Activated T-cell treated with anti-CD3 and anti-CD28 coated beads, Interleukin-2, amount 50 U/mL, for 1 hour (primary cell): Measurements from ENCODE around the gene CAPN14.
A peak's percentile ranks its signal among the peaks of the same experiment; 100 is the strongest.
"Not testable (repeated sequence)": the region's sequence is repeated elsewhere in the genome, so short reads cannot be mapped to it uniquely, and the experiment has no call there.

Source experiments
- DNase-seq: peaks from one replicate; pipeline ENCODE4 v3.0.0-alpha.2; 2020

CAPN14 gene

GRCh38 chr2:31192851-31193392 is 24.4 kb downstream of the CAPN14 start:
- no peak for DNase-seq

GRCh38 chr2:31192396-31192795 is 24.9 kb downstream of the CAPN14 start:
- no peak for DNase-seq

- no peak for DNase-seq
Measured at GRCh38 chr2:31191931-31192330, 25.4 kb downstream of the CAPN14 start.

- DNase-seq: no peak
Measured at GRCh38 chr2:31190188-31190587, 27.1 kb downstream of the CAPN14 start.

- no peak for DNase-seq
Measured at GRCh38 chr2:31189141-31189540, 28.2 kb downstream of the CAPN14 start.

- DNase-seq: no peak
Measured at GRCh38 chr2:31188131-31188530, 29.2 kb downstream of the CAPN14 start.

- no peak for DNase-seq
Measured at GRCh38 chr2:31187166-31187565, 30.1 kb downstream of the CAPN14 start.

GRCh38 chr2:31183973-31184372 is 33.3 kb downstream of the CAPN14 start:
- not testable (repeated sequence) for DNase-seq

- DNase-seq: no peak
Measured at GRCh38 chr2:31176742-31177141, 40.6 kb downstream of the CAPN14 start.

- DNase-seq: no peak
Measured at GRCh38 chr2:31171142-31171541, 46.2 kb downstream of the CAPN14 start.

- DNase-seq: peak; percentile 35
Measured at GRCh38 chr2:31170071-31170698, 47.1 kb downstream of the CAPN14 start.

GRCh38 chr2:31168291-31168690 is 49.0 kb downstream of the CAPN14 start:
- DNase-seq: no peak

GRCh38 chr2:31166925-31167324 is 50.4 kb downstream of the CAPN14 start:
- no peak for DNase-seq

- DNase-seq: no peak
Measured at GRCh38 chr2:31163011-31163539, 54.2 kb downstream of the CAPN14 start.

GRCh38 chr2:31161637-31162036 is 55.7 kb downstream of the CAPN14 start:
- no peak for DNase-seq

GRCh38 chr2:31151501-31151900 is 65.8 kb downstream of the CAPN14 start:
- DNase-seq: no peak

GRCh38 chr2:31150120-31150670 is 67.1 kb downstream of the CAPN14 start:
- no peak for DNase-seq

GRCh38 chr2:31148514-31148913 is 68.8 kb downstream of the CAPN14 start:
- DNase-seq: no peak

- no peak for DNase-seq
Measured at GRCh38 chr2:31147645-31148044, 69.7 kb downstream of the CAPN14 start.

GRCh38 chr2:31142110-31142509 is 75.2 kb downstream of the CAPN14 start:
- no peak for DNase-seq

- DNase-seq: no peak
Measured at GRCh38 chr2:31141443-31142085, 75.8 kb downstream of the CAPN14 start.

GRCh38 chr2:31140151-31140550 is 77.2 kb downstream of the CAPN14 start:
- no peak for DNase-seq

- DNase-seq: no peak
Measured at GRCh38 chr2:31139671-31140070, 77.6 kb downstream of the CAPN14 start.
